Measurements from ENCODE around the gene MUC6. TPM values are rescaled to one million over a fixed set of nuclear protein-coding genes. Genes with fewer than 3 reads are reported as not detected.

Gene MUC6
- polyA plus RNA-seq, 1 of the 3 experiments (the other 2 are of a cell fraction), result not detected

GRCh38 chr11:1035577-1036283, 788 bp downstream of the MUC6 start:
- TF ChIP-seq CTCF (IDR thresholded peaks at IDR 0.05), result no peak
- TF ChIP-seq SMC3 (IDR thresholded peaks at IDR 0.05; ENCODE audit: low read depth, low read length), result no peak
- TF ChIP-seq EZH2phosphoT487 (IDR thresholded peaks at IDR 0.05; ENCODE audit: borderline replicate concordance, low read depth), result no peak
- TF ChIP-seq REST (IDR thresholded peaks at IDR 0.05; ENCODE audit: low read depth, low read length), result no peak
- no peak for TF ChIP-seq PBX3 (IDR thresholded peaks at IDR 0.05)
- TF ChIP-seq SIN3A (IDR thresholded peaks at IDR 0.05; ENCODE audit: borderline replicate concordance, low read depth, low read length), result no peak
- TF ChIP-seq RXRA (IDR thresholded peaks at IDR 0.05; ENCODE audit: borderline replicate concordance, low read depth), result no peak
- TF ChIP-seq CHD2 (IDR thresholded peaks at IDR 0.05; ENCODE audit: low read length, partially characterized antibody), result no peak
- TF ChIP-seq, protein P1, sequence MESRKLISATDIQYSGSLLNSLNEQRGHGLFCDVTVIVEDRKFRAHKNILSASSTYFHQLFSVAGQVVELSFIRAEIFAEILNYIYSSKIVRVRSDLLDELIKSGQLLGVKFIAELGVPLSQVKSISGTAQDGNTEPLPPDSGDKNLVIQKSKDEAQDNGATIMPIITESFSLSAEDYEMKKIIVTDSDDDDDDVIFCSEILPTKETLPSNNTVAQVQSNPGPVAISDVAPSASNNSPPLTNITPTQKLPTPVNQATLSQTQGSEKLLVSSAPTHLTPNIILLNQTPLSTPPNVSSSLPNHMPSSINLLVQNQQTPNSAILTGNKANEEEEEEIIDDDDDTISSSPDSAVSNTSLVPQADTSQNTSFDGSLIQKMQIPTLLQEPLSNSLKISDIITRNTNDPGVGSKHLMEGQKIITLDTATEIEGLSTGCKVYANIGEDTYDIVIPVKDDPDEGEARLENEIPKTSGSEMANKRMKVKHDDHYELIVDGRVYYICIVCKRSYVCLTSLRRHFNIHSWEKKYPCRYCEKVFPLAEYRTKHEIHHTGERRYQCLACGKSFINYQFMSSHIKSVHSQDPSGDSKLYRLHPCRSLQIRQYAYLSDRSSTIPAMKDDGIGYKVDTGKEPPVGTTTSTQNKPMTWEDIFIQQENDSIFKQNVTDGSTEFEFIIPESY (IDR thresholded peaks at IDR 0.05; ENCODE audit: borderline replicate concordance, low read depth), result no peak
- TF ChIP-seq YY1 (IDR thresholded peaks at IDR 0.05; ENCODE audit: low read depth), result no peak
- TF ChIP-seq JUND (IDR thresholded peaks at IDR 0.05), result no peak
- WGBS (ENCODE audit: low lambda C conversion rate), result 67% methylated on average over 6 of the region's 29 CpGs
- CTCF ChIA-PET, result interaction anchor here (1.4 to 3.5 kb wide), 2 partner anchors 15 to 188 kb away, joined by 5 to 22 read pairs; no protein-coding TSS in a partner anchor
- Histone ChIP-seq H3K27ac (ENCODE audit: low read depth in 2 of 2, low read length in 1 of 2) (no peak overlapping the region), H3F3A (replicated peaks; ENCODE audit: insufficient read depth) (no peaks in the 10 kb centered on the region), H3K9ac (no peak overlapping the region), H2AFZ (ENCODE audit: low read depth) (no peak overlapping the region), H3K4me3 (ENCODE audit: low read depth in 2 of 2, low read length in 1 of 2) (no peak overlapping the region), H3K27me3 (ENCODE audit: insufficient read depth) (no peaks in the 10 kb centered on the region), H3K36me3 (replicated peaks in 1 of 2; ENCODE audit: control insufficient read depth in 1 of 2, insufficient read depth in 2 of 2, low read length in 1 of 2) (no peaks in the 10 kb centered on the region), H3K9me2 (no peaks in the 10 kb centered on the region), H3K4me2 (no peak overlapping the region), H3K9me3 (no peaks in the 10 kb centered on the region), H4K20me1 (ENCODE audit: insufficient read depth) (no peaks in the 10 kb centered on the region), H3K79me2 (ENCODE audit: insufficient read depth) (no peaks in the 10 kb centered on the region), H3K4me1 (ENCODE audit: control insufficient read depth in 1 of 2, insufficient read depth in 2 of 2, low read depth in 1 of 2, low read length in 1 of 2) (no peaks in the 10 kb centered on the region; a peak in 1 of 4 replicates)
- POLR2A ChIA-PET, result no interaction called here
- no peak for DNase-seq

All from SK-N-SH (cell line).